Lower leg skin (tissue), 3 donors: ENCODE measurements around the gene CDKAL1.

Source experiments
- POLR2A ChIP-seq, 2 donors: fragments of 450-650 bp; IDR thresholded peaks; one replicate each; pipeline ENCODE4 v1.6.1; 2016 to 2017; ENCODE audit warnings: antibody characterized with exemption in 2 of 2, mild to moderate bottlenecking in 1 of 2, moderate library complexity in 1 of 2
- TF ChIP-seq, protein P1 (sequence below), 3 donors: fragments of 450-650 bp; IDR thresholded peaks; one replicate each; pipeline ENCODE4 v1.5.1; 2016; ENCODE audit warnings: antibody characterized with exemption in 3 of 3, mild to moderate bottlenecking in 3 of 3, moderate library complexity in 2 of 3

DNA sequence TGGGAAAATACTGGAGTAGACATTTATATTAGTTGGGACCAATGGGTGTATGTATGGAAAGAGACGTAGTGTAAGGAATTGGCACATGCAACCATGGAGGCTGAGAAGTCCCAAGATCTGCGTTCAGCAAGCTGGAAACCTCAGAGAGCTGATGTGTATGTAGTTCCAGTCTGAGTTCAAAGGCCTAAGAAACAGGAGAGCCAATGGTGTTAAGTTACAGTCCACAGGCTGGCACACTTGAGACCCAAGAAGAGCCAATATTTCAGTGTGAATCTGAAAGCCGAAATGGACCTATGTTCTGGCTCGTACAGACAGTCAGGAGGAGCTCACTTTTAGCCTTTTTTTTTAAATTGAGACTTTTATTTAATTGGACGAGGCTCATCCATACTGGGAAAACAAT lies 244.2 kb downstream of the CDKAL1 start:
- TF ChIP-seq, protein P1, sequence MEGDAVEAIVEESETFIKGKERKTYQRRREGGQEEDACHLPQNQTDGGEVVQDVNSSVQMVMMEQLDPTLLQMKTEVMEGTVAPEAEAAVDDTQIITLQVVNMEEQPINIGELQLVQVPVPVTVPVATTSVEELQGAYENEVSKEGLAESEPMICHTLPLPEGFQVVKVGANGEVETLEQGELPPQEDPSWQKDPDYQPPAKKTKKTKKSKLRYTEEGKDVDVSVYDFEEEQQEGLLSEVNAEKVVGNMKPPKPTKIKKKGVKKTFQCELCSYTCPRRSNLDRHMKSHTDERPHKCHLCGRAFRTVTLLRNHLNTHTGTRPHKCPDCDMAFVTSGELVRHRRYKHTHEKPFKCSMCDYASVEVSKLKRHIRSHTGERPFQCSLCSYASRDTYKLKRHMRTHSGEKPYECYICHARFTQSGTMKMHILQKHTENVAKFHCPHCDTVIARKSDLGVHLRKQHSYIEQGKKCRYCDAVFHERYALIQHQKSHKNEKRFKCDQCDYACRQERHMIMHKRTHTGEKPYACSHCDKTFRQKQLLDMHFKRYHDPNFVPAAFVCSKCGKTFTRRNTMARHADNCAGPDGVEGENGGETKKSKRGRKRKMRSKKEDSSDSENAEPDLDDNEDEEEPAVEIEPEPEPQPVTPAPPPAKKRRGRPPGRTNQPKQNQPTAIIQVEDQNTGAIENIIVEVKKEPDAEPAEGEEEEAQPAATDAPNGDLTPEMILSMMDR (IDR thresholded peaks at IDR 0.05), result no peak
- TF ChIP-seq POLR2A (IDR thresholded peaks at IDR 0.05), result no peak
